Mammary epithelial cell (primary cell): ENCODE results near the gene UBE2C.

ENCODE experiments used
- CTCF ChIP-seq, 2 donors: IDR thresholded peaks in 1 of 2; conservative IDR thresholded peaks in 1 of 2; 2 replicates each; pipeline ENCODE4 v1.5.1; 2011 to 2012; ENCODE audit warnings: inconsistent platforms in 2 of 2, low read length in 2 of 2, mild to moderate bottlenecking in 2 of 2, control low read depth in 1 of 2, low read depth in 1 of 2; ENCODE audit not compliant: insufficient read depth in 1 of 2; ENCODE audit errors: extremely low read depth in 1 of 2
- EZH2 ChIP-seq: IDR thresholded peaks from 2 replicates; pipeline ENCODE4 v1.6.1; 2012; ENCODE audit warnings: low read length, inconsistent platforms, borderline replicate concordance

GRCh38 chr20:45827712-45828111 lies 15.3 kb downstream of the UBE2C start:
- no peak for TF ChIP-seq CTCF (conservative IDR thresholded peaks at IDR 0.05 in 1 of 2, IDR thresholded peaks at IDR 0.05 in 1 of 2; ENCODE audit: extremely low read depth in 1 of 2, insufficient read depth in 1 of 2, low read depth in 1 of 2, low read length in 2 of 2)
- TF ChIP-seq EZH2: no peak
